HepG2 (cell line): ENCODE measurements around the gene PRKCE.

ENCODE experiments used
- ARHGAP35 ChIP-seq: sonication (generic); formaldehyde crosslinking; IDR thresholded peaks from 2 replicates; pipeline ENCODE4 v1.9.0; 2022; ENCODE audit warnings: mild to moderate bottlenecking, inconsistent platforms, moderate library complexity, missing genetic modification reagents, borderline replicate concordance
- BHLHE40 ChIP-seq: IDR thresholded peaks from 2 replicates; pipeline ENCODE4 v1.6.1; 2011; ENCODE audit warnings: low read length, improper control_type of control experiment
- FOXJ3 ChIP-seq: sonication (generic); formaldehyde crosslinking; IDR thresholded peaks from 2 replicates; pipeline ENCODE4 v1.4.0; 2020; ENCODE audit warnings: missing genetic modification reagents, mild to moderate bottlenecking, borderline replicate concordance
- KDM1A ChIP-seq: IDR thresholded peaks from 2 replicates; pipeline ENCODE4 v1.6.1; 2016; ENCODE audit warnings: missing compliant biosample characterization
- NFE2L2 ChIP-seq: fragments of 150-350 bp; IDR thresholded peaks from 2 replicates; pipeline ENCODE4 v1.6.1; 2014; ENCODE audit warnings: low read length
- NR2F6 ChIP-seq, 2 experiments: IDR thresholded peaks; 2 replicates each; pipeline ENCODE4 v1.6.1; 2016; ENCODE audit warnings: antibody characterized with exemption in 1 of 2, mild to moderate bottlenecking in 1 of 2
- SIX1 ChIP-seq: sonication (generic); formaldehyde crosslinking; IDR thresholded peaks from 2 replicates; pipeline ENCODE4 v1.4.0; 2020; ENCODE audit warnings: missing genetic modification reagents, borderline replicate concordance
- SYNCRIP ChIP-seq: fragments of 200-400 bp; formaldehyde crosslinking; IDR thresholded peaks from 2 replicates; pipeline ENCODE4 v1.6.1; 2018; ENCODE audit warnings: mild to moderate bottlenecking, low read depth, low read length; ENCODE audit not compliant: insufficient read depth
- ZBTB2 ChIP-seq: sonication (generic); formaldehyde crosslinking; IDR thresholded peaks from 2 replicates; pipeline ENCODE4 v1.8.0; 2022; ENCODE audit warnings: low read depth, missing genetic modification reagents
- ZNF296 ChIP-seq: sonication (generic); formaldehyde crosslinking; conservative IDR thresholded peaks from 2 replicates; pipeline ENCODE4 v1.5.0; 2020; ENCODE audit warnings: mild to moderate bottlenecking, missing genetic modification reagents
- ZNF501 ChIP-seq: sonication (generic); formaldehyde crosslinking; IDR thresholded peaks from 2 replicates; pipeline ENCODE4 v1.5.1; 2020; ENCODE audit warnings: mild to moderate bottlenecking, moderate library complexity, missing genetic modification reagents

GRCh38 chr2:45612285-45612684 lies 39.2 kb upstream of the PRKCE start:
- TF ChIP-seq NFE2L2 (no peak), FOXJ3 (no peak), SYNCRIP (no peak), SIX1 (no peak), ARHGAP35 (no peak), ZNF296 (CRISPR knock-in tag) (no peak), BHLHE40 (no peak), ZBTB2 (CRISPR knock-in tag) (no peak), ZNF501 (CRISPR knock-in tag) (no peak), NR2F6 (IDR thresholded peaks at IDR 0.05) (no peak), NR2F6 (CRISPR knock-in tag; IDR thresholded peaks at IDR 0.05) (no peak), KDM1A (CRISPR knock-in tag) (no peak)
